GM12891 (cell line): ENCODE results near the gene PRKAG1.

Source experiments
- DNase-seq: peaks from one replicate; pipeline ENCODE4 v3.0.0; 2011; ENCODE audit warnings: low spot score; ENCODE audit not compliant: insufficient read length
- FAIRE-seq: peaks from 2 replicates; lab custom pipeline; 2011; peaks lifted over from hg19 to GRCh38; lab: Jason Lieb, UNC
- PAX5 ChIP-seq: IDR thresholded peaks from 2 replicates; pipeline ENCODE4 v1.6.1; 2011; ENCODE audit warnings: low read length, moderate library complexity, mild to moderate bottlenecking; ENCODE audit not compliant: insufficient read depth, severe bottlenecking
- POLR2A ChIP-seq: IDR thresholded peaks from 2 replicates; pipeline ENCODE4 v1.6.1; 2011; ENCODE audit warnings: low read depth, low read length, control low read depth
- POLR2AphosphoS5 ChIP-seq: IDR thresholded peaks from 2 replicates; pipeline ENCODE4 v1.6.1; 2011; ENCODE audit warnings: low read depth, low read length, control low read depth
- POU2F2 ChIP-seq: IDR thresholded peaks from 2 replicates; pipeline ENCODE4 v1.6.1; 2011; ENCODE audit warnings: low read depth, mild to moderate bottlenecking, control low read depth, low read length, moderate library complexity
- SPI1 ChIP-seq: IDR thresholded peaks from 2 replicates; pipeline ENCODE4 v1.6.1; 2011; ENCODE audit warnings: low read depth, low read length, control low read depth
- TAF1 ChIP-seq: IDR thresholded peaks from 2 replicates; pipeline ENCODE4 v1.6.1; 2011; ENCODE audit warnings: low read depth, low read length, control low read depth

The PRKAG1 gene

GRCh38 chr12:48978291-48978740, 40.3 kb downstream of the PRKAG1 start, which contains the start of gene WNT1:
Gene WNT1 (plus strand): TSS chr12:48978322. CDS start chr12:48978651, 329 bp downstream.
- TF ChIP-seq POU2F2 (no peak), POLR2A (no peak), SPI1 (no peak), TAF1 (no peak), POLR2AphosphoS5 (no peak), PAX5 (no peak)
- DNase-seq, result no peak
- FAIRE-seq, result no peak

GRCh38 chr12:48977290-48978281, 41.0 kb downstream of the PRKAG1 start:
- no peak for DNase-seq
- FAIRE-seq, result peak; percentile 84
- no peak for TF ChIP-seq PAX5
- no peak for TF ChIP-seq POLR2AphosphoS5
- TF ChIP-seq SPI1, result no peak
- no peak for TF ChIP-seq POU2F2
- TF ChIP-seq TAF1, result no peak
- no peak for TF ChIP-seq POLR2A

DNA sequence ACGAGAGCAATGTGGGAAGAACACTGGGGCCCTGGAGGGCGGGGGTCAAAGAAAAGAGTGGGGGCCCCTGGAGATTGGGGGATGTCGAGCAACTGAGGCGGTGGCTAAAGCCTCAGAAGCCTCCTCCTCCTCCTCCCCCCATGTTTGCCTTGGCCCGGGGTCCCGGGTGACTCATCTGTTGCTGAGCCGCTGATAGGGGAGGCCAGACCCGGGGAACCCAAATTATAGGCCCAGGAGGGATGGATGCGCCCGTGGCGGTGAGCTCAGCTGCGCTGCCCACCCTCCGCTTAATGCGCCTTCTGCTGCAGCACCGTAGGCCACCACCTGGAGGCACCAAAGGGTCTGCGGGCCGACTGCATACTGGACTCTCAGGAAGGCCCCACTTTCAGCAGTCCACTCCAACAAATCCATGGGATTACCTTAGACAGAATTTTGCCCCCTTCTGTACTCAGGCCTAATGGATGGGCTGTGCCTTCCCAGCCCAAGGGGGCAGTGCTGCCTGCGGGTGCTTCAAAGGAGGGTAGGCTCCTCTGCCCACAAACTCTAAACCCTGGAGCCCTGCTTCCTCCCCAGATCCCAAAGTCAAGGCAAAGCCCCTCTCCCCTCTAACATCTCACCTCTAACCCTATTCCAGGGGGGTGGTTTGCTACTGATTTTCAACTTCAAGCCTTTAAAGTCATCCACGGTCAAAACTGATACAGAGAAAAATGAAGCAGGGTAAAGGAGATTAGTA, 44.5 kb downstream of the PRKAG1 start:
- FAIRE-seq (no peak), DNase-seq (no peak)
- TF ChIP-seq SPI1 (no peak), PAX5 (no peak), TAF1 (no peak), POLR2AphosphoS5 (no peak), POLR2A (no peak), POU2F2 (no peak)

GRCh38 chr12:48973531-48973930, 45.0 kb downstream of the PRKAG1 start:
- DNase-seq (no peak), FAIRE-seq (no peak)
- TF ChIP-seq SPI1, result no peak
- no peak for TF ChIP-seq PAX5
- no peak for TF ChIP-seq POLR2AphosphoS5

GRCh38 chr12:48972952-48973483, 45.6 kb downstream of the PRKAG1 start:
- TF ChIP-seq POU2F2 (no peak), TAF1 (no peak), POLR2AphosphoS5 (no peak), SPI1 (no peak), PAX5 (no peak), POLR2A (no peak)
- FAIRE-seq (no peak), DNase-seq (no peak)

- TF ChIP-seq PAX5, result no peak
- TF ChIP-seq SPI1, result no peak
- no peak for TF ChIP-seq POLR2A
- no peak for TF ChIP-seq POLR2AphosphoS5
- TF ChIP-seq TAF1, result no peak
- TF ChIP-seq POU2F2, result no peak
- DNase-seq (no peak), FAIRE-seq (peak; percentile 69)
Observed at GRCh38 chr12:48972213-48972951, 46.2 kb downstream of the PRKAG1 start.

- DNase-seq (no peak), FAIRE-seq (no peak)
- TF ChIP-seq POLR2A (no peak), POU2F2 (no peak), TAF1 (no peak), SPI1 (no peak)
Observed at GRCh38 chr12:48970702-48971334, 47.8 kb downstream of the PRKAG1 start.

DNA sequence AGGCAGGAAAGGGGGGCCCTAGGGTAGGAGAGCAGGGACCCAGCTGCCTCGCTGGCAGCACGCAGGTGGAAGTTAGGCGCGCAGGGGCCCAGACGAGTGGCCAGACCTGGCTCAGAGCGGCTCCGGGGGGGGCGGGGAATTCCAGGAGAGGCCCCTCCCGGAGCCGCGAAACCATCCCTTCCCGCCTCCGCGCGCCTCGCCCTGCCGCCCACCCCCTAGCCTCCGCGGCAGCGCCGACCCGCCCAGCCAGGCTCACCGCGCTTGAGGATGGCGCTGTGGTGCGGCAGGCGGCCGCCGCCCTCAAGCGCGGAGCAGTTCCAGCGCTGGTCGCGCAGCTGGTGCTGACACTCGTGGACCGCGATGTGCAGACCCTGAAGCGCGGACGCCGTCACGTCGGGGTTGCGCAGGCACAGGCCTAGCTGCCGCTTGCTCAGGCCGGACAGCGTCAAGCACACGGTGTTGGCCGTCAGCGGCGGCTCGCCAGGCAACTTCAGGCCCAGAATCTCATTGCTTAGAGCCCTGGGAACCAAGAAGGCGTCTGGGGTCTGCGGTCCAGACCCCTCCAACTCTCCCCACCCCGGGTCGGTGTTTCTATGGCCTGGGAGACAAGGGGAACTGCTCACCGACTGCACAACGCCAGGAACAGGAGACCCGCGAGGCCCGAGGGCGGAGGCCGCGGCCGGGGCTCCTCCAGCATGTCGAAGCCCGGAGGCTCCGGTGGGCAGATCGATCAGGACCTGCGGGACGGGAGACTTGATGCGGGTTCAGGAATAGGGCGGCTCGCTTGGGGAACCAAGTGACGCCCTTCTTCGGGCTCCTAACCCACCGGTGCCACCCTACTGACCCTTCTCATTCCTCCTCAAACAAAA, 48.5 kb downstream of the PRKAG1 start:
- DNase-seq (peak; percentile 58), FAIRE-seq (peak; percentile 82)
- TF ChIP-seq SPI1 (no peak), POLR2AphosphoS5 (no peak), TAF1 (no peak), POLR2A (no peak)
